Measurements from ENCODE around the gene POLR1B.
"Not testable (repeated sequence)": the region's sequence is repeated elsewhere in the genome, so short reads cannot be mapped to it uniquely, and the experiment has no call there.

POLR1B gene

DNA sequence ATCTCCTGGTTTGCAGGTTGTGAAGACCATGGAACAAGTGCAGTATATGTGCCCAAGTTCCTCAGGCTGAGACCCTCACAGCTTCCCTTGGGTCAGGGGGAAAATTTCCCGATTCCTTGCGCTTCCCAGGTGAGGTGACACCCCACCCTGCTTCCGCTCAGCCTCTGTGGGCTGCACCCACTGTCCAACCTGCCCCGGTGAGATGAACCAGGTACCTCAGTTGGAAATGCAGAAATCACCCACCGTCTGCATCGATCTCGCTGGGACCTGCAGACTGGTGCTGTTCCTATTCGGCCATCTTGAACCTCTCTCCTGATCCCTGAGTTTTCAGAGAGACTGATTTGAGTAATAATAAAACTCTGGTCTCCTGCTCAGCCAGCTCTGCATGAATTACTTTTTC, 72.8 kb downstream of the POLR1B start:
- no peak overlapping the region for H3K4me3 ChIP-seq (ENCODE audit: low read length)
- DNase-seq (ENCODE audit: low read depth) = no peak
- TF ChIP-seq, protein P1, sequence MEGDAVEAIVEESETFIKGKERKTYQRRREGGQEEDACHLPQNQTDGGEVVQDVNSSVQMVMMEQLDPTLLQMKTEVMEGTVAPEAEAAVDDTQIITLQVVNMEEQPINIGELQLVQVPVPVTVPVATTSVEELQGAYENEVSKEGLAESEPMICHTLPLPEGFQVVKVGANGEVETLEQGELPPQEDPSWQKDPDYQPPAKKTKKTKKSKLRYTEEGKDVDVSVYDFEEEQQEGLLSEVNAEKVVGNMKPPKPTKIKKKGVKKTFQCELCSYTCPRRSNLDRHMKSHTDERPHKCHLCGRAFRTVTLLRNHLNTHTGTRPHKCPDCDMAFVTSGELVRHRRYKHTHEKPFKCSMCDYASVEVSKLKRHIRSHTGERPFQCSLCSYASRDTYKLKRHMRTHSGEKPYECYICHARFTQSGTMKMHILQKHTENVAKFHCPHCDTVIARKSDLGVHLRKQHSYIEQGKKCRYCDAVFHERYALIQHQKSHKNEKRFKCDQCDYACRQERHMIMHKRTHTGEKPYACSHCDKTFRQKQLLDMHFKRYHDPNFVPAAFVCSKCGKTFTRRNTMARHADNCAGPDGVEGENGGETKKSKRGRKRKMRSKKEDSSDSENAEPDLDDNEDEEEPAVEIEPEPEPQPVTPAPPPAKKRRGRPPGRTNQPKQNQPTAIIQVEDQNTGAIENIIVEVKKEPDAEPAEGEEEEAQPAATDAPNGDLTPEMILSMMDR (conservative IDR thresholded peaks at IDR 0.05; ENCODE audit: low read length) = no peak

- DNase-seq (ENCODE audit: low read depth) = not testable (repeated sequence)
These were observed 73.5 kb downstream of the POLR1B start for GRCh38 chr2:112615798-112616197.

DNA sequence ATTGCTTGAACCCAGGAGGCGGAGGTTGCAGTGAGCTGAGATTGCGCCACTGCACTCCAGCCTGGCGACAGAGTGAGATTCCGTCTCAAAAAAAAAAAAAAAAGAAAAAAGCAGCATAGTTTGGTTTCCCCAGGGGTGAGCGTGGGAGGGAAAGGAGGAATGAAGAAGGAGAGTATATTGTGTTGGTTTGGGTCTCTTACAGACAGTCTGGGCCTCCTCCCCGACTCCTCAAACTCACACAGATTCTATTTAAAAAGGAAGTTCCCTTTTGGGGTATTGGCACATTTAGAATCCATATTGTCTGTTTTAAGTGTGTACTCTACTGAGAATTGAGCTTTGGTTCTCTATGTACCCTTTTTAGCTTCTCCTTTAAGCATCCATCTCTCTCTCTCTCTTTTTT, 76.1 kb downstream of the POLR1B start:
- TF ChIP-seq, protein P1 (conservative IDR thresholded peaks at IDR 0.05; ENCODE audit: low read length) = no peak

More at GRCh38 chr2:112615798-112616197, 73.5 kb downstream of the POLR1B start:
- H3K4me3 ChIP-seq (ENCODE audit: low read length) = not testable (repeated sequence)

DNA sequence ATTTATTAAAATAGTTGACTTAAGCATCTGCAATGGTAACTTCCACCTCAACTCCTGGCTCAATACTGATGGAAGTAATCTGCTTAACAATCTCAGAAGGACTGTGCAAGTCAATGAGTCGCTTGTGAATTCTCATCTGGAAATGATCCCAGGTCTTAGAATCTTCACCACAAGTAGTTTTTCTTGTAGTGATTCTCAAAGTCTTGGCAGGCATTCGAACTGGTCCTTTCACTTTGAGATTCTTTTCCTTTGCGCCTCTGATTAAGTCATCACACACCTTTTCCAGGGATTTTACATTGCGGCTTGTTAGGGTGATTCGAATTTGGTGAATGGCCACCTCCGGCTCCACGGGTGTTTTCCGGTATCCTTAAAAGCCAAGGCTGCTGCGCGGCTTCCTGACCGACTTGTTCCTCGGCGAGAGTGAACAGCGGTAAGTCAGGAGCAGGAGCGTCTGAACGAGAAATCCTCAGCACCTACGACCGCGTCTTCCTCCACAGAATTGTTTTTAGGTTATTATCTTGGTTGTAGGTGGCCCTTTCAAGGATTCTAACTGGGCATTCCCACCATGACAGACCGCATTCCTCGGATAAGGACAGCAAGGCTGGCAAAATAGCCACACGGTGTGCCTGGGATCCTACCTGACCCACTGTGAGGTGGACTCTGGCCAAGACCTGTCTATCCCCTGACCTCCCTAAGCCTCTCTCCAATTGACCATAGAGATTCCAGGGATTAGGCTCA, 79.7 kb downstream of the POLR1B start:
- DNase-seq (ENCODE audit: low read depth) = peak; percentile 85
- TF ChIP-seq, protein P1 (conservative IDR thresholded peaks at IDR 0.05; ENCODE audit: low read length) = no peak
- no peak overlapping the region for H3K4me3 ChIP-seq (ENCODE audit: low read length)

More for the DNA sequence above, 76.1 kb downstream of the POLR1B start:
- no peak for DNase-seq (ENCODE audit: low read depth)
- no peak overlapping the region for H3K4me3 ChIP-seq (ENCODE audit: low read length)

DNA sequence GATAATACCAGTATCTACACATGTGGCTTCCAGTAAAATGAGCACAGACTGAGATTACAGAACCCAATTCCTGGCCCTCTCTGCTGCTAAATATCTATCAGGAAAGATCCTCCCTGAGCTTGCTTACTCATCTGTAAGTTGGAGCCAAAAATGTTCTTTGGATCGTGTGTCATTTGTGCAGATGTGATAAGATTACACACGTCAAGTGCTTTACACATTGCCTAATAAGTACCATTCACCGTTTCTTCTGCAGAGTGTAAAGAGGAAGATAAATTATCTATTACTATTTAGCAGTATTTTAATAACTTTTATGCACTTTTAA, 80.2 kb downstream of the POLR1B start:
- TF ChIP-seq, protein P1 (conservative IDR thresholded peaks at IDR 0.05; ENCODE audit: low read length) = no peak
- no peak overlapping the region for H3K4me3 ChIP-seq (ENCODE audit: low read length)
- DNase-seq (ENCODE audit: low read depth) = peak; percentile 92

DNA sequence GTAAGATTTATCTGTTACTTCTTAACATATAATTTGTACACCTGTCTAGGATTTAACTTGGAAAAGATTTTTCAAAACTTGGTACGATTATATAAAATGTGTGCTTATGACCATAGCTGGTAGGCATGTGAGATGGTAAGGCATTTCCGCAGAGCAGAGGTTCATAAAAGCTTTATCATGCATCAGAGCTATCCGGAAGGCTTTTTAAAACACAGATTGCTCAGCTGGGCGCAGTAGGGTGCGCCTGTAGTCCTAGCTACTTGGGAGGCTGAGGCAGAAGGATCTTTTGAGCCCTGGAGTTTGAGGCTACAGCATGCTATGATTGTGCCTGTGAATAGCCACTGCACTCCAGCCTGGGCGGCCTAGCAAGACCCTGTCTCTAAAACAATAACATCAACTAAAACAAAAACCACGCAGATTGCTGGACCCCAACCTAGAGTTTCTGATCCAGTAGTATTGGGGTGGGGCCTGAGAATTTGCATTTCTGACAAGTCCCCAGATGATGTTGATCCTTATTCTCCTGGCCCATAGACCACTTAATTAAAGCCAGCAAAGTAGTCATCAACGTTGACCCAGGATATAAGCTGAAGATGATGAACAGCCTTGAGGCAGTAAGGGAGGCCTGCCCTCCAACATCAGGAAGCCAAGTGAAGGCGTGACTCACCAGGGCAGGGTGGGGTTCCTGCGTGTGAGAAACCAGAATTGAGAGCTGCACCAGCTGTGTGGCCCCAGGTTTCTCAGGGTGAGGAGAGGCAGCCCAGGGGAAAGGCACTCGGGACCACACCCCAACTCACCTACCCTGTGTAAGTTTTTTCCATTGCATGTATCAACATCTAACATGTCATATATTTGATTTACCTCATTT, 81.9 kb downstream of the POLR1B start:
- peak; percentile 74 for DNase-seq (ENCODE audit: low read depth)
- TF ChIP-seq, protein P1 (conservative IDR thresholded peaks at IDR 0.05; ENCODE audit: low read length) = no peak
- H3K4me3 ChIP-seq (ENCODE audit: low read length) = no peak overlapping the region

GRCh38 chr2:112625474-112626114, 83.3 kb downstream of the POLR1B start:
- no peak for DNase-seq (ENCODE audit: low read depth)
- H3K4me3 ChIP-seq (ENCODE audit: low read length) = no peak overlapping the region
- TF ChIP-seq, protein P1 (conservative IDR thresholded peaks at IDR 0.05; ENCODE audit: low read length) = no peak

All from AG10803 (cell line).